ENCODE results near the gene GOLGA6L25.
"Not testable (repeated sequence)": the region's sequence is repeated elsewhere in the genome, so short reads cannot be mapped to it uniquely, and the experiment has no call there.

DNA sequence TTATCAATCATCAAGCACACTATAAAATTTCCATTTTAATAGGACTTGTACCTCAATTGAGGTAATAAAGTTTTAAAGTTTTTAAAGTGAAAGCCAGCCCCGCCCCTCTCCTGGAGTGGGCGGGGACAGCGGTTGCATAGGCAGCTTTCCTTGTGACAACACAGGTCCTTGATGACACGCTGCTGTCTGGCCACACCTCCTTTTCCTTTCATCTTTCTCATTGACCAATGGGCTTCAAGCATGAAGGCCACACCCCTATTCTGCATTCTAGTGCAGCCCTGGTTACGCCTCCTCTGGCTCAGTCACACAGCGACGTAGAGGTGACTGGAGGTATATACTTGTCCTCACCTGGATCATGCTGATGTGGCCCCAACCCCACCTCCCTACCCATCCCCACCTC, at the start of gene GOLGA6L25:
- TF ChIP-seq ARNT (IDR thresholded peaks at IDR 0.05); HDGF (IDR thresholded peaks at IDR 0.05; ENCODE audit: borderline replicate concordance); BHLHE40 (IDR thresholded peaks at IDR 0.05; ENCODE audit: borderline replicate concordance): not testable (repeated sequence)
- TF ChIP-seq, protein P1, sequence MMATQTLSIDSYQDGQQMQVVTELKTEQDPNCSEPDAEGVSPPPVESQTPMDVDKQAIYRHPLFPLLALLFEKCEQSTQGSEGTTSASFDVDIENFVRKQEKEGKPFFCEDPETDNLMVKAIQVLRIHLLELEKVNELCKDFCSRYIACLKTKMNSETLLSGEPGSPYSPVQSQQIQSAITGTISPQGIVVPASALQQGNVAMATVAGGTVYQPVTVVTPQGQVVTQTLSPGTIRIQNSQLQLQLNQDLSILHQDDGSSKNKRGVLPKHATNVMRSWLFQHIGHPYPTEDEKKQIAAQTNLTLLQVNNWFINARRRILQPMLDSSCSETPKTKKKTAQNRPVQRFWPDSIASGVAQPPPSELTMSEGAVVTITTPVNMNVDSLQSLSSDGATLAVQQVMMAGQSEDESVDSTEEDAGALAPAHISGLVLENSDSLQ (IDR thresholded peaks at IDR 0.05) = not testable (repeated sequence)

All from HEK293T (cell line).